HG02588 (cell line): ENCODE data around the gene LRRK2.
"Not testable (repeated sequence)": the region's sequence is repeated elsewhere in the genome, so short reads cannot be mapped to it uniquely, and the experiment has no call there.

Source experiments
- ATAC-seq: cut with Tn5 transposase; IDR thresholded peaks from one replicate; pipeline ENCODE4 v1.9.1; 2021; ENCODE audit warnings: mild to moderate bottlenecking, moderate library complexity; ENCODE audit not compliant: unreplicated experiment

LRRK2 gene

GRCh38 chr12:40312982-40313576, 88.3 kb downstream of the LRRK2 start:
- no peak for ATAC-seq

GRCh38 chr12:40313928-40314327, 89.1 kb downstream of the LRRK2 start:
- peak; percentile 72 for ATAC-seq

GRCh38 chr12:40314927-40315326, 90.1 kb downstream of the LRRK2 start:
- ATAC-seq, result no peak

GRCh38 chr12:40315375-40315774, 90.6 kb downstream of the LRRK2 start:
- ATAC-seq, result no peak

- ATAC-seq, result no peak
Observed at GRCh38 chr12:40324261-40324660, 99.5 kb downstream of the LRRK2 start.

- peak; percentile 65 for ATAC-seq
Observed at GRCh38 chr12:40325349-40325960, 100.7 kb downstream of the LRRK2 start.

- no peak for ATAC-seq
Observed at GRCh38 chr12:40327535-40327934, 102.7 kb downstream of the LRRK2 start.

GRCh38 chr12:40330180-40330579, 105.4 kb downstream of the LRRK2 start:
- ATAC-seq, result no peak

GRCh38 chr12:40331886-40332285, 107.1 kb downstream of the LRRK2 start:
- no peak for ATAC-seq

GRCh38 chr12:40335991-40336390, 111.2 kb downstream of the LRRK2 start:
- ATAC-seq, result no peak

- ATAC-seq, result no peak
Observed at GRCh38 chr12:40336573-40337199, 111.9 kb downstream of the LRRK2 start.

GRCh38 chr12:40338071-40338470, 113.3 kb downstream of the LRRK2 start:
- ATAC-seq, result no peak

- ATAC-seq, result no peak
Observed at GRCh38 chr12:40338621-40339020, 113.8 kb downstream of the LRRK2 start.

GRCh38 chr12:40342010-40342409, 117.2 kb downstream of the LRRK2 start:
- no peak for ATAC-seq

GRCh38 chr12:40343124-40343523, 118.3 kb downstream of the LRRK2 start:
- ATAC-seq, result no peak

- ATAC-seq, result no peak
Observed at GRCh38 chr12:40344312-40344711, 119.5 kb downstream of the LRRK2 start.

- ATAC-seq, result no peak
Observed at GRCh38 chr12:40351976-40352375, 127.2 kb downstream of the LRRK2 start.

- no peak for ATAC-seq
Observed at GRCh38 chr12:40375076-40375475, 150.3 kb downstream of the LRRK2 start.

GRCh38 chr12:40376533-40377267, 151.9 kb downstream of the LRRK2 start:
- peak; percentile 54 for ATAC-seq

- ATAC-seq, result no peak
Observed at GRCh38 chr12:40378691-40379090, 153.9 kb downstream of the LRRK2 start.

GRCh38 chr12:40382217-40382616, 157.4 kb downstream of the LRRK2 start:
- ATAC-seq, result peak; percentile 91

GRCh38 chr12:40387279-40387678, 162.5 kb downstream of the LRRK2 start:
- ATAC-seq, result not testable (repeated sequence)
